WTC11 (cell line): ENCODE results near the gene ADARB2. TPM values are rescaled to one million over a fixed set of nuclear protein-coding genes. Genes with fewer than 3 reads are reported as not detected.

Source experiments
- ATAC-seq: fragments of 200-7000 bp; cut with Tn5 transposase; 2 replicates; pipeline ENCODE4 v1.10.0; 2021; ENCODE audit warnings: mild to moderate bottlenecking, moderate library complexity
- CTCF ChIA-PET: fragments of 300-600 bp; sonication (Branson Sonifier 250); formaldehyde crosslinking; loops from one replicate; lab custom pipeline; 2021; ENCODE audit warnings: antibody characterized with exemption; lab: Charles Lee
- POLR2A ChIA-PET: fragments of 350-600 bp; sonication (Branson Sonifier 250); formaldehyde crosslinking; loops from one replicate; lab custom pipeline; 2021; ENCODE audit warnings: antibody characterized with exemption; lab: Charles Lee
- DNase-seq: peaks from one replicate; pipeline ENCODE4 v3.0.0; 2021; ENCODE audit warnings: low spot score
- H3K27ac Mint-ChIP-seq: 2 replicates; pipeline ENCODE4 v1.8.0; 2021; ENCODE audit warnings: mixed read lengths
- H3K27me3 Mint-ChIP-seq: 2 replicates; pipeline ENCODE4 v1.8.0; 2021; ENCODE audit warnings: low read depth, mild to moderate bottlenecking, moderate library complexity, mixed read lengths
- H3K36me3 Mint-ChIP-seq: 2 replicates; pipeline ENCODE4 v1.8.0; 2021; ENCODE audit warnings: mixed read lengths
- H3K4me1 Mint-ChIP-seq: 2 replicates; pipeline ENCODE4 v1.8.0; 2022; ENCODE audit warnings: mixed read lengths
- H3K4me3 Mint-ChIP-seq: 2 replicates; pipeline ENCODE4 v1.8.0; 2021; ENCODE audit warnings: mild to moderate bottlenecking, moderate library complexity, mixed read lengths
- H3K9me3 Mint-ChIP-seq: 2 replicates; pipeline ENCODE4 v1.8.0; 2021; ENCODE audit warnings: mixed read lengths
- ATF1 ChIP-seq: sonication (generic); formaldehyde crosslinking; IDR thresholded peaks from 2 replicates; pipeline ENCODE4 v1.8.1; 2023; ENCODE audit warnings: mild to moderate bottlenecking, moderate library complexity, missing genetic modification reagents
- ELF4 ChIP-seq: sonication (generic); formaldehyde crosslinking; IDR thresholded peaks from 2 replicates; pipeline ENCODE4 v1.8.1; 2022; ENCODE audit warnings: low read depth, mild to moderate bottlenecking, moderate library complexity, missing genetic modification reagents
- FOXJ3 ChIP-seq: sonication (generic); formaldehyde crosslinking; IDR thresholded peaks from 2 replicates; pipeline ENCODE4 v1.9.0; 2021; ENCODE audit warnings: missing genetic modification reagents, mild to moderate bottlenecking, borderline replicate concordance
- GABPB1 ChIP-seq: sonication (generic); formaldehyde crosslinking; IDR thresholded peaks from 2 replicates; pipeline ENCODE4 v1.8.1; 2023; ENCODE audit warnings: mild to moderate bottlenecking, missing genetic modification reagents
- JAZF1 ChIP-seq: fragments of 250-450 bp; sonication (Bioruptor Pico); IDR thresholded peaks from 2 replicates; pipeline ENCODE4 v1.9.0; 2021; ENCODE audit warnings: moderate library complexity, mild to moderate bottlenecking, inconsistent platforms
- JUN ChIP-seq: sonication (generic); formaldehyde crosslinking; IDR thresholded peaks from 2 replicates; pipeline ENCODE4 v1.8.0; 2023; ENCODE audit warnings: mild to moderate bottlenecking, missing genetic modification reagents
- KAT7 ChIP-seq: sonication (generic); formaldehyde crosslinking; IDR thresholded peaks from 2 replicates; pipeline ENCODE4 v1.8.1; 2023; ENCODE audit warnings: missing genetic modification reagents, mild to moderate bottlenecking, borderline replicate concordance
- NR2C2 ChIP-seq: sonication (generic); formaldehyde crosslinking; IDR thresholded peaks from 2 replicates; pipeline ENCODE4 v1.8.0; 2022; ENCODE audit warnings: mild to moderate bottlenecking, missing genetic modification reagents
- RORB ChIP-seq: fragments of 250-450 bp; sonication (Bioruptor Pico); IDR thresholded peaks from 2 replicates; pipeline ENCODE4 v1.9.0; 2021; ENCODE audit warnings: mild to moderate bottlenecking
- SMAD3 ChIP-seq: sonication (generic); formaldehyde crosslinking; IDR thresholded peaks from 2 replicates; pipeline ENCODE4 v1.8.0; 2022; ENCODE audit warnings: missing genetic modification reagents, mild to moderate bottlenecking, borderline replicate concordance
- SP1 ChIP-seq: sonication (generic); formaldehyde crosslinking; conservative IDR thresholded peaks from 2 replicates; pipeline ENCODE4 v1.8.1; 2022; ENCODE audit warnings: missing genetic modification reagents
- TCF7 ChIP-seq: sonication (generic); formaldehyde crosslinking; IDR thresholded peaks from 2 replicates; pipeline ENCODE4 v1.8.0; 2022; ENCODE audit warnings: mild to moderate bottlenecking, low read depth, missing genetic modification reagents, moderate library complexity
- ZNF232 ChIP-seq: sonication (generic); formaldehyde crosslinking; IDR thresholded peaks from 2 replicates; pipeline ENCODE4 v1.8.0; 2022; ENCODE audit warnings: mild to moderate bottlenecking, missing genetic modification reagents
- total RNA-seq: library from RNA; stranded (reverse); gene quantifications from 3 replicates; pipeline ENCODE4 v1.2.3, GENCODE V29; 2021
- TF ChIP-seq, protein P1 (sequence below): sonication (generic); formaldehyde crosslinking; IDR thresholded peaks from 2 replicates; pipeline ENCODE4 v1.8.1; 2022; ENCODE audit warnings: missing genetic modification reagents, borderline replicate concordance
- TF ChIP-seq, protein P2 (sequence below): sonication (generic); formaldehyde crosslinking; IDR thresholded peaks from 2 replicates; pipeline ENCODE4 v1.8.0; 2022; ENCODE audit warnings: mild to moderate bottlenecking, missing genetic modification reagents
- TF ChIP-seq, protein P3 (sequence below): sonication (generic); formaldehyde crosslinking; IDR thresholded peaks from 2 replicates; pipeline ENCODE4 v1.8.0; 2023; ENCODE audit warnings: mild to moderate bottlenecking, missing genetic modification reagents
- TF ChIP-seq, protein P4 (sequence below): sonication (generic); formaldehyde crosslinking; IDR thresholded peaks from 2 replicates; pipeline ENCODE4 v1.8.0; 2022; ENCODE audit warnings: mild to moderate bottlenecking, missing genetic modification reagents
- TF ChIP-seq, protein P5 (sequence below): sonication (generic); formaldehyde crosslinking; IDR thresholded peaks from 2 replicates; pipeline ENCODE4 v1.8.1; 2023; ENCODE audit warnings: mild to moderate bottlenecking, missing genetic modification reagents, borderline replicate concordance
- TF ChIP-seq, protein P6 (sequence below): sonication (generic); formaldehyde crosslinking; IDR thresholded peaks from 2 replicates; pipeline ENCODE4 v1.8.1; 2023; ENCODE audit warnings: mild to moderate bottlenecking, missing genetic modification reagents
- TF ChIP-seq, protein P7 (sequence below): sonication (generic); formaldehyde crosslinking; IDR thresholded peaks from 2 replicates; pipeline ENCODE4 v1.8.0; 2023; ENCODE audit warnings: missing genetic modification reagents

Gene ADARB2
- total RNA-seq, 1 experiment from 2014 or later, result 3.7 TPM

DNA sequence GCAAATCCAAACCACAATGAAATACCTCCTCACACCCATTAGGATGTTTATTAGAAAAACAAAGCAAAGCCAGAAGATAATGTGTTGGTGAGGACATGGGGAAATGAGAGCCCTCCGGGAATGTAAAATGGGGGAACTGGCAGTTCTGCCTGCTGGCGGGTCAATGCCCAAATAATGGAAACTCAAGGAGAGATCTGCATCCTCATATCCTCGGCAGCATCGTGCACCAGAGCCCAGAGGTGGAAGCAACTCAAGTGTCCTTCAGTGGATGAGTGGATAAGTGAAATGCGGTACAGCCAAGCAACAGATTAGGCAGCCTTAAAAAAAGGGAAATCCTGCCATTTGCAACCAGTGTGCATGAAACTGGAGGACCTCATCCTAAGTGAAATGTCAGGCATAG lies 356.0 kb downstream of the ADARB2 start:
- Mint-ChIP-seq H3K27me3 (peaks cover 5% of the 10 kb centered on the region), H3K4me3 (no peak overlapping the region), H3K4me1 (peaks cover 47% of the 10 kb centered on the region), H3K27ac (no peak overlapping the region), H3K36me3 (no peaks in the 10 kb centered on the region), H3K9me3 (peaks cover under 1% of the 10 kb centered on the region; the same call in 1 of the 2 replicates)
- TF ChIP-seq, protein P1, sequence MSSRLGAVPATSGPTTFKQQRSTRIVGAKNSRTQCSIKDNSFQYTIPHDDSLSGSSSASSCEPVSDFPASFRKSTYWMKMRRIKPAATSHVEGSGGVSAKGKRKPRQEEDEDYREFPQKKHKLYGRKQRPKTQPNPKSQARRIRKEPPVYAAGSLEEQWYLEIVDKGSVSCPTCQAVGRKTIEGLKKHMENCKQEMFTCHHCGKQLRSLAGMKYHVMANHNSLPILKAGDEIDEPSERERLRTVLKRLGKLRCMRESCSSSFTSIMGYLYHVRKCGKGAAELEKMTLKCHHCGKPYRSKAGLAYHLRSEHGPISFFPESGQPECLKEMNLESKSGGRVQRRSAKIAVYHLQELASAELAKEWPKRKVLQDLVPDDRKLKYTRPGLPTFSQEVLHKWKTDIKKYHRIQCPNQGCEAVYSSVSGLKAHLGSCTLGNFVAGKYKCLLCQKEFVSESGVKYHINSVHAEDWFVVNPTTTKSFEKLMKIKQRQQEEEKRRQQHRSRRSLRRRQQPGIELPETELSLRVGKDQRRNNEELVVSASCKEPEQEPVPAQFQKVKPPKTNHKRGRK (CRISPR knock-in tag), result no peak
- TF ChIP-seq, protein P2, sequence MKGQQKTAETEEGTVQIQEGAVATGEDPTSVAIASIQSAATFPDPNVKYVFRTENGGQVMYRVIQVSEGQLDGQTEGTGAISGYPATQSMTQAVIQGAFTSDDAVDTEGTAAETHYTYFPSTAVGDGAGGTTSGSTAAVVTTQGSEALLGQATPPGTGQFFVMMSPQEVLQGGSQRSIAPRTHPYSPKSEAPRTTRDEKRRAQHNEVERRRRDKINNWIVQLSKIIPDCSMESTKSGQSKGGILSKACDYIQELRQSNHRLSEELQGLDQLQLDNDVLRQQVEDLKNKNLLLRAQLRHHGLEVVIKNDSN (CRISPR knock-in tag), result no peak
- TF ChIP-seq GABPB1 (CRISPR knock-in tag), result no peak
- no peak for TF ChIP-seq JUN (CRISPR knock-in tag)
- TF ChIP-seq ELF4, result no peak
- TF ChIP-seq, protein P3, sequence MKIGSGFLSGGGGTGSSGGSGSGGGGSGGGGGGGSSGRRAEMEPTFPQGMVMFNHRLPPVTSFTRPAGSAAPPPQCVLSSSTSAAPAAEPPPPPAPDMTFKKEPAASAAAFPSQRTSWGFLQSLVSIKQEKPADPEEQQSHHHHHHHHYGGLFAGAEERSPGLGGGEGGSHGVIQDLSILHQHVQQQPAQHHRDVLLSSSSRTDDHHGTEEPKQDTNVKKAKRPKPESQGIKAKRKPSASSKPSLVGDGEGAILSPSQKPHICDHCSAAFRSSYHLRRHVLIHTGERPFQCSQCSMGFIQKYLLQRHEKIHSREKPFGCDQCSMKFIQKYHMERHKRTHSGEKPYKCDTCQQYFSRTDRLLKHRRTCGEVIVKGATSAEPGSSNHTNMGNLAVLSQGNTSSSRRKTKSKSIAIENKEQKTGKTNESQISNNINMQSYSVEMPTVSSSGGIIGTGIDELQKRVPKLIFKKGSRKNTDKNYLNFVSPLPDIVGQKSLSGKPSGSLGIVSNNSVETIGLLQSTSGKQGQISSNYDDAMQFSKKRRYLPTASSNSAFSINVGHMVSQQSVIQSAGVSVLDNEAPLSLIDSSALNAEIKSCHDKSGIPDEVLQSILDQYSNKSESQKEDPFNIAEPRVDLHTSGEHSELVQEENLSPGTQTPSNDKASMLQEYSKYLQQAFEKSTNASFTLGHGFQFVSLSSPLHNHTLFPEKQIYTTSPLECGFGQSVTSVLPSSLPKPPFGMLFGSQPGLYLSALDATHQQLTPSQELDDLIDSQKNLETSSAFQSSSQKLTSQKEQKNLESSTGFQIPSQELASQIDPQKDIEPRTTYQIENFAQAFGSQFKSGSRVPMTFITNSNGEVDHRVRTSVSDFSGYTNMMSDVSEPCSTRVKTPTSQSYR (CRISPR knock-in tag), result no peak
- TF ChIP-seq TCF7 (CRISPR knock-in tag), result no peak
- no peak for TF ChIP-seq SP1 (CRISPR knock-in tag)
- TF ChIP-seq ATF1 (CRISPR knock-in tag), result no peak
- TF ChIP-seq ZNF232 (CRISPR knock-in tag), result no peak
- no peak for TF ChIP-seq NR2C2 (CRISPR knock-in tag)
- TF ChIP-seq, protein P4, sequence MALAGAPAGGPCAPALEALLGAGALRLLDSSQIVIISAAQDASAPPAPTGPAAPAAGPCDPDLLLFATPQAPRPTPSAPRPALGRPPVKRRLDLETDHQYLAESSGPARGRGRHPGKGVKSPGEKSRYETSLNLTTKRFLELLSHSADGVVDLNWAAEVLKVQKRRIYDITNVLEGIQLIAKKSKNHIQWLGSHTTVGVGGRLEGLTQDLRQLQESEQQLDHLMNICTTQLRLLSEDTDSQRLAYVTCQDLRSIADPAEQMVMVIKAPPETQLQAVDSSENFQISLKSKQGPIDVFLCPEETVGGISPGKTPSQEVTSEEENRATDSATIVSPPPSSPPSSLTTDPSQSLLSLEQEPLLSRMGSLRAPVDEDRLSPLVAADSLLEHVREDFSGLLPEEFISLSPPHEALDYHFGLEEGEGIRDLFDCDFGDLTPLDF, result no peak
- POLR2A ChIA-PET, result no interaction called here
- ATAC-seq (no peak), DNase-seq (no peak)
- CTCF ChIA-PET, result interaction anchor here (2.2 kb wide), 1 partner anchor 12 kb away, joined by 24 read pairs; no protein-coding TSS in a partner anchor

DNA sequence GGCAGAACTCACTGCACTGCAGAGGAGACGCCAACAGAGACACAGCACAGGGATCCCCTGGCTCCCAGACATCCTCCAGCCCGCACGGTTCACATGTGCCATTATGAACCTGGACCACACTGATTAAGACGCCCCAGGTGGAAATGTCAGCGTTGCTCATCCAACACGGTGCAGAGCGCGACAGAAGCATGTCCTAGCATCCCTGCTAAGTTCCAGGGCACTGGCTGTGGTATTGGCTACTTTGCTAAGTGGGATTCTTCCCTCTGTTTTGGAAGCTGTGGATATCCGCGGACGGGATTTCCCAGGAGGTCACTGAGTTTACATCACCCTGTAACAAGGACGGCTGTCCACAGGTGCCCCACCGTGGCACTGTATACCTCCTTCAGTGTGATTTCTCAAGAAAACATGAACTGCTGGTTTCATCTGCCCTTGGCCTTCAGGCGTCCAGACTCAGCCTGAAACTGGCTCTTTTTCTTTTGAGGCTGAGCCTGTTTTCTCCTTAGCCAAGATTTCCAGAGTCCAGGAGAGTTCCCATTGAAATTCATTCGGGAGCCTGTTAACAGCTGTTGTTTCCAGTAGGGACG lies 357.1 kb downstream of the ADARB2 start:
- Mint-ChIP-seq H3K27ac (peak overlapping the region; percentile 72; the same call in 1 of the 2 replicates), H3K27me3 (peaks cover 5% of the 10 kb centered on the region), H3K9me3 (peaks cover 5% of the 10 kb centered on the region), H3K36me3 (no peaks in the 10 kb centered on the region), H3K4me1 (peaks cover 47% of the 10 kb centered on the region), H3K4me3 (no peak overlapping the region)
- DNase-seq (no peak), ATAC-seq (peak; percentile 55)
- CTCF ChIA-PET, result interaction anchor here (1.1 to 2.2 kb wide), 6 partner anchors 11 to 1663 kb away, joined by 3 to 24 read pairs (median 6); no protein-coding TSS in a partner anchor
- POLR2A ChIA-PET, result no interaction called here
- TF ChIP-seq, protein P4, result no peak
- TF ChIP-seq FOXJ3 (CRISPR knock-in tag) (no peak), RORB (no peak), JAZF1 (CRISPR knock-in tag) (no peak), KAT7 (no peak), SMAD3 (CRISPR knock-in tag) (no peak)
- TF ChIP-seq, protein P5, sequence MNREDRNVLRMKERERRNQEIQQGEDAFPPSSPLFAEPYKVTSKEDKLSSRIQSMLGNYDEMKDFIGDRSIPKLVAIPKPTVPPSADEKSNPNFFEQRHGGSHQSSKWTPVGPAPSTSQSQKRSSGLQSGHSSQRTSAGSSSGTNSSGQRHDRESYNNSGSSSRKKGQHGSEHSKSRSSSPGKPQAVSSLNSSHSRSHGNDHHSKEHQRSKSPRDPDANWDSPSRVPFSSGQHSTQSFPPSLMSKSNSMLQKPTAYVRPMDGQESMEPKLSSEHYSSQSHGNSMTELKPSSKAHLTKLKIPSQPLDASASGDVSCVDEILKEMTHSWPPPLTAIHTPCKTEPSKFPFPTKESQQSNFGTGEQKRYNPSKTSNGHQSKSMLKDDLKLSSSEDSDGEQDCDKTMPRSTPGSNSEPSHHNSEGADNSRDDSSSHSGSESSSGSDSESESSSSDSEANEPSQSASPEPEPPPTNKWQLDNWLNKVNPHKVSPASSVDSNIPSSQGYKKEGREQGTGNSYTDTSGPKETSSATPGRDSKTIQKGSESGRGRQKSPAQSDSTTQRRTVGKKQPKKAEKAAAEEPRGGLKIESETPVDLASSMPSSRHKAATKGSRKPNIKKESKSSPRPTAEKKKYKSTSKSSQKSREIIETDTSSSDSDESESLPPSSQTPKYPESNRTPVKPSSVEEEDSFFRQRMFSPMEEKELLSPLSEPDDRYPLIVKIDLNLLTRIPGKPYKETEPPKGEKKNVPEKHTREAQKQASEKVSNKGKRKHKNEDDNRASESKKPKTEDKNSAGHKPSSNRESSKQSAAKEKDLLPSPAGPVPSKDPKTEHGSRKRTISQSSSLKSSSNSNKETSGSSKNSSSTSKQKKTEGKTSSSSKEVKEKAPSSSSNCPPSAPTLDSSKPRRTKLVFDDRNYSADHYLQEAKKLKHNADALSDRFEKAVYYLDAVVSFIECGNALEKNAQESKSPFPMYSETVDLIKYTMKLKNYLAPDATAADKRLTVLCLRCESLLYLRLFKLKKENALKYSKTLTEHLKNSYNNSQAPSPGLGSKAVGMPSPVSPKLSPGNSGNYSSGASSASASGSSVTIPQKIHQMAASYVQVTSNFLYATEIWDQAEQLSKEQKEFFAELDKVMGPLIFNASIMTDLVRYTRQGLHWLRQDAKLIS (CRISPR knock-in tag), result no peak
- TF ChIP-seq, protein P6, sequence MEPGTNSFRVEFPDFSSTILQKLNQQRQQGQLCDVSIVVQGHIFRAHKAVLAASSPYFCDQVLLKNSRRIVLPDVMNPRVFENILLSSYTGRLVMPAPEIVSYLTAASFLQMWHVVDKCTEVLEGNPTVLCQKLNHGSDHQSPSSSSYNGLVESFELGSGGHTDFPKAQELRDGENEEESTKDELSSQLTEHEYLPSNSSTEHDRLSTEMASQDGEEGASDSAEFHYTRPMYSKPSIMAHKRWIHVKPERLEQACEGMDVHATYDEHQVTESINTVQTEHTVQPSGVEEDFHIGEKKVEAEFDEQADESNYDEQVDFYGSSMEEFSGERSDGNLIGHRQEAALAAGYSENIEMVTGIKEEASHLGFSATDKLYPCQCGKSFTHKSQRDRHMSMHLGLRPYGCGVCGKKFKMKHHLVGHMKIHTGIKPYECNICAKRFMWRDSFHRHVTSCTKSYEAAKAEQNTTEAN (CRISPR knock-in tag), result no peak
- TF ChIP-seq, protein P7, sequence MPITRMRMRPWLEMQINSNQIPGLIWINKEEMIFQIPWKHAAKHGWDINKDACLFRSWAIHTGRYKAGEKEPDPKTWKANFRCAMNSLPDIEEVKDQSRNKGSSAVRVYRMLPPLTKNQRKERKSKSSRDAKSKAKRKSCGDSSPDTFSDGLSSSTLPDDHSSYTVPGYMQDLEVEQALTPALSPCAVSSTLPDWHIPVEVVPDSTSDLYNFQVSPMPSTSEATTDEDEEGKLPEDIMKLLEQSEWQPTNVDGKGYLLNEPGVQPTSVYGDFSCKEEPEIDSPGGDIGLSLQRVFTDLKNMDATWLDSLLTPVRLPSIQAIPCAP (CRISPR knock-in tag), result no peak
